Measurements from ENCODE around the gene TRIM65. TPM values are rescaled to one million over a fixed set of nuclear protein-coding genes. Genes with fewer than 3 reads are reported as not detected.

The TRIM65 gene
- total and polyA plus RNA-seq, 2 experiments from 2014 or later: 12.5 to 16.8 TPM

DNA sequence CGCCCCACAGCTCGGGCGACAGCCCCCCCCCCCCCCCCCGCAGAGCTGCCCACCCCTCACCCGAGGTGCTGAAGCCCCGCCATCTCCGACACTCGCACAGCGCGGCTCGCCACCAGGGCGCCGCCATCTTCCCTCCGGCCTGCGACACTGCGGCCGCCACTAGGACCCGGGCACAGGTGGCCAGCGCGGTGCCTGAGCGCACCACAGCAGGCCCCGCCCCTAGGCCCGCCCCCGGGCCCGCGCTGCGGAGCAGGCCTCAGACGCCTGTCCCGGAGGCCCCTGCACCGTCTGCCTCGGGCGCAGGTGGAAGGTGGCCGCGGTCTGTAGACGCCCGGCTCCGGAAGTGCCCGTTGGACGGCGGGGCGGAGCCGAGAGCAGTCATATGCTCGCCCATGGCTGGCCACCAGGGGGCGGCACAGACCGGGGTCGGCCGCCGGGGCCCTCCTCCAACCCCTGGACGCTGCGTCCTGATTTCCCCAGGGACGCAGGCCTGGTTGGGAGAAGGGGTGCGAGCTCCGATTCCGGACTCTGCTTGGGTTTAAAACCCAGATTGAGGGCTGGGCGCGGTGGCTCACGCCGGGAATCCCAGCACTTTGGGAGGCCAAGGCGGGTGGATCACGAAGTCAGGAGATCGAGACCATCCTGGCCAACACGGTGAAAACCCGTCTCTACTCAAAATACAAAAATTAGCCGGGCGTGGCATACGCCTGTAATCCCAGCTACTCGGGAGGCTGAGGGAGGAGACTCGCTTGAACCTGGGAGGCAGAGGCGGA lies 8.2 kb upstream of the TRIM65 start, which contains the start of gene MRPL38:
Gene MRPL38 (minus strand): TSS at position 136 of the 773 bp plus-strand sequence. CDS start 9 bp downstream, at position 127.
- Histone ChIP-seq H3K27ac (peak within 1 kb of the TSS; percentile 91), H3K4me3 (peak within 1 kb of the TSS; percentile 70), H3K79me2 (peaks cover 20% of the 10 kb centered on the region), H3K36me3 (replicated peaks; ENCODE audit: insufficient read depth, low read depth) (no peaks in the 10 kb centered on the region), H3K9me3 (ENCODE audit: low read depth) (no peaks in the 10 kb centered on the region), H3K4me2 (peak within 1 kb of the TSS; percentile 97), H3K27me3 (no peaks in the 10 kb centered on the region), H2AFZ (peak within 1 kb of the TSS; percentile 84), H3K9me2 (replicated peaks; ENCODE audit: insufficient read depth) (no peaks in the 10 kb centered on the region), H3K4me1 (ENCODE audit: insufficient read depth) (peaks cover 6% of the 10 kb centered on the region), H4K20me1 (ENCODE audit: insufficient read depth, poor library complexity, severe bottlenecking) (no peaks in the 10 kb centered on the region)
- DNase-seq (ENCODE audit: low spot score): peak; percentile 98
- WGBS (ENCODE audit: low lambda C conversion rate, missing lambda C conversion rate): 8% methylated on average over 47 of the region's 69 CpGs
- TF ChIP-seq EZH2phosphoT487 (IDR thresholded peaks at IDR 0.05; ENCODE audit: low read depth, severe bottlenecking, unreplicated experiment) (no peak), EZH2 (IDR thresholded peaks at IDR 0.05; ENCODE audit: borderline replicate concordance) (no peak)
- TF ChIP-seq, protein P1, sequence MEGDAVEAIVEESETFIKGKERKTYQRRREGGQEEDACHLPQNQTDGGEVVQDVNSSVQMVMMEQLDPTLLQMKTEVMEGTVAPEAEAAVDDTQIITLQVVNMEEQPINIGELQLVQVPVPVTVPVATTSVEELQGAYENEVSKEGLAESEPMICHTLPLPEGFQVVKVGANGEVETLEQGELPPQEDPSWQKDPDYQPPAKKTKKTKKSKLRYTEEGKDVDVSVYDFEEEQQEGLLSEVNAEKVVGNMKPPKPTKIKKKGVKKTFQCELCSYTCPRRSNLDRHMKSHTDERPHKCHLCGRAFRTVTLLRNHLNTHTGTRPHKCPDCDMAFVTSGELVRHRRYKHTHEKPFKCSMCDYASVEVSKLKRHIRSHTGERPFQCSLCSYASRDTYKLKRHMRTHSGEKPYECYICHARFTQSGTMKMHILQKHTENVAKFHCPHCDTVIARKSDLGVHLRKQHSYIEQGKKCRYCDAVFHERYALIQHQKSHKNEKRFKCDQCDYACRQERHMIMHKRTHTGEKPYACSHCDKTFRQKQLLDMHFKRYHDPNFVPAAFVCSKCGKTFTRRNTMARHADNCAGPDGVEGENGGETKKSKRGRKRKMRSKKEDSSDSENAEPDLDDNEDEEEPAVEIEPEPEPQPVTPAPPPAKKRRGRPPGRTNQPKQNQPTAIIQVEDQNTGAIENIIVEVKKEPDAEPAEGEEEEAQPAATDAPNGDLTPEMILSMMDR (IDR thresholded peaks at IDR 0.05; ENCODE audit: poor library complexity): peak; percentile 100

DNA sequence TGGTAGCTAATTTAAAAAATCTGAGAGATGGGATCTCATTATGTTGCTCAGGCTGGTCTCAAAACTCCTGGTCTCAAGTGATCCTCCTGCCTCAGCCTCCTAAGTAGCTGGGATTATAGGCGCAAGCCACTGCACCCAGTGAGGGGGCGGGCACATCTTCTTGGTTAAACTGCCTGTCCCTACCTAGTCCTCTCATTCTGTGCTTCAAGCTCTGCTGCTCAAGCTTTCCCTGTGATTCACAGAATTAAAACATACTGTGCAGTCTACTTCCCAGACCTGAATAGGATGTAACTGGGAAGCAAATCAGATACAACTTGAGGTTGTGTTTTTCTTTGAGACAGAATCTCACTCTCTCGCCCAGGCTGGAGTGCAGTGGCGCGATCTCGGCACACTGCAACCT lies 5.7 kb upstream of the TRIM65 start:
- 97% methylated on average over 6 of the region's 6 CpGs for WGBS (ENCODE audit: low lambda C conversion rate, missing lambda C conversion rate)
- no peak for DNase-seq (ENCODE audit: low spot score)
- Histone ChIP-seq H3K27ac (no peak overlapping the region), H3K9me2 (replicated peaks; ENCODE audit: insufficient read depth) (no peaks in the 10 kb centered on the region), H3K79me2 (peaks cover 20% of the 10 kb centered on the region), H3K4me1 (ENCODE audit: insufficient read depth) (peaks cover 6% of the 10 kb centered on the region), H3K4me3 (no peak overlapping the region), H3K36me3 (replicated peaks; ENCODE audit: insufficient read depth, low read depth) (no peaks in the 10 kb centered on the region), H3K27me3 (no peaks in the 10 kb centered on the region), H3K4me2 (no peak overlapping the region), H2AFZ (no peak overlapping the region), H4K20me1 (ENCODE audit: insufficient read depth, poor library complexity, severe bottlenecking) (no peaks in the 10 kb centered on the region), H3K9me3 (ENCODE audit: low read depth) (no peaks in the 10 kb centered on the region)
- TF ChIP-seq, protein P1 (IDR thresholded peaks at IDR 0.05; ENCODE audit: poor library complexity): no peak
- TF ChIP-seq EZH2 (IDR thresholded peaks at IDR 0.05; ENCODE audit: borderline replicate concordance) (no peak), EZH2phosphoT487 (IDR thresholded peaks at IDR 0.05; ENCODE audit: low read depth, severe bottlenecking, unreplicated experiment) (no peak)

DNA sequence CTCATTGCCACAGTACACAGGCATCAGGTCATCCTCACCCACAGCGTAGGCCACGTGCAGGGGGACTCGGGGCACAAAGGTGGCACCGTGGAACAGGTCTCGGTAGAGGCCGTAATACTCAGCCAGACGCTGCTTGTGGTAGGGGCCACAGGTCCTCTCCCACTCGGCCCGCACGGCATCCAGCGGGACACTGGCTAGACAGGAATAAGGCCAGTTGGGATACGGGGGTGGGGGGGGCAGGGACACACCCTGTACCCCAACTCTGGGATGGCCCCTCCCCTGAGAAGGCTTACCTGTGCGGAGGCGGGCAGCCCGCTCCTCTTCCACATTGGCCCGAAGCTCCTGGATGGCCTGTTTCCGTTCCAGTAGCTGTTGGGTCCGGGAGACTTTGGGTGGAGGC lies 5.0 kb upstream of the TRIM65 start:
- Histone ChIP-seq H3K36me3 (replicated peaks; ENCODE audit: insufficient read depth, low read depth) (no peaks in the 10 kb centered on the region), H3K27me3 (no peaks in the 10 kb centered on the region)
- WGBS (ENCODE audit: low lambda C conversion rate, missing lambda C conversion rate): 94% methylated on average over 18 of the region's 18 CpGs

More for the DNA sequence above, 5.0 kb upstream of the TRIM65 start:
- H3K9me2 ChIP-seq (replicated peaks; ENCODE audit: insufficient read depth): no peaks in the 10 kb centered on the region
- no peak for TF ChIP-seq EZH2 (IDR thresholded peaks at IDR 0.05; ENCODE audit: borderline replicate concordance)
- TF ChIP-seq, protein P1 (IDR thresholded peaks at IDR 0.05; ENCODE audit: poor library complexity): no peak
- no peak for TF ChIP-seq EZH2phosphoT487 (IDR thresholded peaks at IDR 0.05; ENCODE audit: low read depth, severe bottlenecking, unreplicated experiment)
- no peak for DNase-seq (ENCODE audit: low spot score)
- no peak overlapping the region for H3K27ac ChIP-seq
- no peak overlapping the region for H3K4me3 ChIP-seq
- H3K4me1 ChIP-seq (ENCODE audit: insufficient read depth): peaks cover 11% of the 10 kb centered on the region
- no peak overlapping the region for H3K4me2 ChIP-seq
- H3K9me3 ChIP-seq (ENCODE audit: low read depth): no peaks in the 10 kb centered on the region
- no peak overlapping the region for H2AFZ ChIP-seq
- no peaks in the 10 kb centered on the region for H4K20me1 ChIP-seq (ENCODE audit: insufficient read depth, poor library complexity, severe bottlenecking)
- H3K79me2 ChIP-seq: peaks cover 20% of the 10 kb centered on the region

Measured in hepatocyte (in vitro differentiated cells).